Muscle of leg (tissue), 11 donors: ENCODE data around the gene ACP6. TPM values are rescaled to one million over a fixed set of nuclear protein-coding genes. Genes with fewer than 3 reads are reported as not detected.

Experiments used
- DNase-seq: peaks from one replicate; pipeline ENCODE4 v3.0.0; 2013
- H3K27ac ChIP-seq: one replicate; pipeline ENCODE4 v1.5.1; 2013; ENCODE audit warnings: mild to moderate bottlenecking, low read length, control low read depth
- H3K27me3 ChIP-seq: one replicate; pipeline ENCODE4 v1.6.1; 2013; ENCODE audit warnings: low read length; ENCODE audit not compliant: control insufficient read depth, insufficient read depth
- H3K36me3 ChIP-seq: one replicate; pipeline ENCODE4 v1.6.1; 2013; ENCODE audit warnings: low read length; ENCODE audit not compliant: control insufficient read depth, insufficient read depth
- H3K4me1 ChIP-seq: one replicate; pipeline ENCODE4 v1.6.1; 2013; ENCODE audit warnings: low read length; ENCODE audit not compliant: control insufficient read depth, insufficient read depth
- H3K4me3 ChIP-seq: one replicate; pipeline ENCODE4 v1.5.1; 2013; ENCODE audit warnings: low read length, control low read depth
- H3K9me3 ChIP-seq: replicated peaks from 2 replicates; pipeline ENCODE4 v1.6.1; 2013; ENCODE audit warnings: low read depth, low read length; ENCODE audit not compliant: control insufficient read depth
- WGBS: methylation state at CpG from one replicate; pipeline ENCODE4 v1.1.5; 2013; ENCODE audit warnings: missing lambda C conversion rate; ENCODE audit not compliant: insufficient coverage; 5-methylcytosine and 5-hydroxymethylcytosine counted together
- polyA plus RNA-seq, 8 donors: library from polyadenylated mRNA; unstranded; fragments of 120-200 nt; gene quantifications; one replicate each; pipeline versions ENCODE4 v1.2.1 to v1.2.3, GENCODE V29; 2013; ENCODE audit warnings: inconsistent platforms in 1 of 8, low replicate concordance in 1 of 8; ENCODE audit not compliant: insufficient read length in 8 of 8, insufficient read depth in 1 of 8
- total RNA-seq: library from RNA; stranded (reverse); fragments of 120-200 nt; gene quantifications from one replicate; pipeline ENCODE4 v1.2.4, GENCODE V29; 2013

Gene ACP6
- total and polyA plus RNA-seq, 9 donors, result 5.0 to 10.3 (median 7.6) TPM

GRCh38 chr1:147652306-147652705, 18.0 kb downstream of the ACP6 start:
- Histone ChIP-seq H3K4me1 (no peaks in the 10 kb centered on the region), H3K4me3 (no peak overlapping the region), H3K9me3 (no peaks in the 10 kb centered on the region), H3K27ac (no peak overlapping the region), H3K27me3 (no peaks in the 10 kb centered on the region), H3K36me3 (peaks cover 29% of the 10 kb centered on the region)
- DNase-seq, result no peak
- 88% methylated on average over 1 of the region's 3 CpGs for WGBS

- no peak overlapping the region for H3K27ac ChIP-seq
- no peak overlapping the region for H3K4me3 ChIP-seq
- DNase-seq, result no peak
- no peaks in the 10 kb centered on the region for H3K9me3 ChIP-seq
- H3K27me3 ChIP-seq, result no peaks in the 10 kb centered on the region
- 67% methylated on average over 1 of the region's 1 CpG for WGBS
- H3K4me1 ChIP-seq, result no peaks in the 10 kb centered on the region
- peaks cover 29% of the 10 kb centered on the region for H3K36me3 ChIP-seq
Observed at GRCh38 chr1:147651466-147651865, 18.9 kb downstream of the ACP6 start.

- no peak for DNase-seq
- WGBS, result 92% methylated on average over 2 of the region's 2 CpGs
- Histone ChIP-seq H3K36me3 (peaks cover 23% of the 10 kb centered on the region), H3K9me3 (no peaks in the 10 kb centered on the region), H3K27ac (no peak overlapping the region), H3K4me3 (no peak overlapping the region), H3K27me3 (no peaks in the 10 kb centered on the region), H3K4me1 (no peaks in the 10 kb centered on the region)
Observed at GRCh38 chr1:147648933-147649332, 21.4 kb downstream of the ACP6 start.

- no peaks in the 10 kb centered on the region for H3K27me3 ChIP-seq
- no peak overlapping the region for H3K27ac ChIP-seq
- H3K9me3 ChIP-seq, result no peaks in the 10 kb centered on the region
- H3K4me1 ChIP-seq, result no peaks in the 10 kb centered on the region
- peaks cover 25% of the 10 kb centered on the region for H3K36me3 ChIP-seq
- H3K4me3 ChIP-seq, result no peak overlapping the region
- no peak for DNase-seq
- WGBS, result 92% methylated on average over 10 of the region's 13 CpGs
Observed at GRCh38 chr1:147647796-147648633, 22.3 kb downstream of the ACP6 start.

- Histone ChIP-seq H3K4me1 (no peaks in the 10 kb centered on the region), H3K27me3 (no peaks in the 10 kb centered on the region), H3K36me3 (peaks cover 11% of the 10 kb centered on the region), H3K9me3 (no peaks in the 10 kb centered on the region), H3K27ac (no peak overlapping the region), H3K4me3 (no peak overlapping the region)
- DNase-seq, result no peak
- WGBS, result 71% methylated on average over 1 of the region's 3 CpGs
Observed at GRCh38 chr1:147643974-147644373, 26.4 kb downstream of the ACP6 start.

GRCh38 chr1:147641695-147642592, 28.4 kb downstream of the ACP6 start:
- H3K27ac ChIP-seq, result no peak overlapping the region
- no peak overlapping the region for H3K4me3 ChIP-seq
- H3K9me3 ChIP-seq, result no peaks in the 10 kb centered on the region
- 45% methylated on average over 4 of the region's 17 CpGs for WGBS
- H3K4me1 ChIP-seq, result no peaks in the 10 kb centered on the region
- peak; percentile 53 for DNase-seq
- no peaks in the 10 kb centered on the region for H3K27me3 ChIP-seq
- H3K36me3 ChIP-seq, result peaks cover 6% of the 10 kb centered on the region

- no peak overlapping the region for H3K4me3 ChIP-seq
- peaks cover 6% of the 10 kb centered on the region for H3K36me3 ChIP-seq
- no peaks in the 10 kb centered on the region for H3K27me3 ChIP-seq
- H3K27ac ChIP-seq, result no peak overlapping the region
- no peak for DNase-seq
- H3K4me1 ChIP-seq, result no peaks in the 10 kb centered on the region
- whole genome bisulfite sequencing, result 68% methylated on average over 7 of the region's 8 CpGs
- H3K9me3 ChIP-seq, result no peaks in the 10 kb centered on the region
Observed at GRCh38 chr1:147641291-147641690, 29.0 kb downstream of the ACP6 start.

- Histone ChIP-seq H3K9me3 (no peaks in the 10 kb centered on the region), H3K27ac (no peak overlapping the region), H3K36me3 (peaks cover 6% of the 10 kb centered on the region), H3K4me3 (no peak overlapping the region), H3K27me3 (no peaks in the 10 kb centered on the region), H3K4me1 (no peaks in the 10 kb centered on the region)
- peak; percentile 49 for DNase-seq
- WGBS, result 59% methylated on average over 3 of the region's 9 CpGs
Observed at GRCh38 chr1:147640553-147641165, 29.7 kb downstream of the ACP6 start.

GRCh38 chr1:147636314-147636713, 34.0 kb downstream of the ACP6 start:
- no peaks in the 10 kb centered on the region for H3K27me3 ChIP-seq
- no peak overlapping the region for H3K4me3 ChIP-seq
- no peaks in the 10 kb centered on the region for H3K9me3 ChIP-seq
- no peak overlapping the region for H3K27ac ChIP-seq
- DNase-seq, result no peak
- WGBS, result 92% methylated on average over 4 of the region's 4 CpGs
- no peaks in the 10 kb centered on the region for H3K4me1 ChIP-seq
- H3K36me3 ChIP-seq, result peaks cover 4% of the 10 kb centered on the region

GRCh38 chr1:147635342-147635741, 35.0 kb downstream of the ACP6 start:
- no CpG with 5 or more reads among the region's 1 CpG for WGBS
- Histone ChIP-seq H3K4me1 (no peaks in the 10 kb centered on the region), H3K27ac (no peak overlapping the region), H3K27me3 (no peaks in the 10 kb centered on the region), H3K9me3 (no peaks in the 10 kb centered on the region), H3K4me3 (no peak overlapping the region), H3K36me3 (peaks cover 4% of the 10 kb centered on the region)
- peak; percentile 41 for DNase-seq
